Stimulated activated memory B cell treated with anti-CD40 and anti-IgM and Interleukin-4, amounts not matched to agents 10 μg/mL and 1 μg/mL and 100 μg/mL, for 72 hours (primary cell): ENCODE data around the gene MAP6.

Source experiments
- ATAC-seq: fragments of 150-1000 bp; cut with Tn5 transposase; 2 replicates; pipeline ENCODE4 v1.10.0; 2021
- H3K27ac Mint-ChIP-seq: one replicate; pipeline ENCODE4 v1.8.0; 2022; ENCODE audit warnings: mild to moderate bottlenecking, mixed read lengths
- H3K27me3 Mint-ChIP-seq: one replicate; pipeline ENCODE4 v1.8.0; 2022; ENCODE audit warnings: mixed read lengths
- H3K36me3 Mint-ChIP-seq: one replicate; pipeline ENCODE4 v1.8.0; 2022; ENCODE audit warnings: mixed read lengths
- H3K4me1 Mint-ChIP-seq: one replicate; pipeline ENCODE4 v1.8.0; 2022; ENCODE audit warnings: mixed read lengths
- H3K4me3 Mint-ChIP-seq: one replicate; pipeline ENCODE4 v1.8.0; 2022; ENCODE audit warnings: mild to moderate bottlenecking, moderate library complexity, mixed read lengths
- H3K9me3 Mint-ChIP-seq: one replicate; pipeline ENCODE4 v1.8.0; 2022; ENCODE audit warnings: mixed read lengths

Gene MAP6

GRCh38 chr11:75678620-75679259, 9.9 kb upstream of the MAP6 start:
- Mint-ChIP-seq H3K27me3 (peaks cover 8% of the 10 kb centered on the region), H3K4me1 (peaks cover 2% of the 10 kb centered on the region), H3K4me3 (no peak overlapping the region), H3K9me3 (peaks cover 6% of the 10 kb centered on the region), H3K27ac (no peak overlapping the region), H3K36me3 (no peaks in the 10 kb centered on the region)
- ATAC-seq: no peak

GRCh38 chr11:75677909-75678308, 9.1 kb upstream of the MAP6 start:
- no peak for ATAC-seq
- peaks cover 6% of the 10 kb centered on the region for H3K9me3 Mint-ChIP-seq

GRCh38 chr11:75677275-75677674, 8.4 kb upstream of the MAP6 start:
- ATAC-seq: no peak

More at GRCh38 chr11:75677909-75678308, 9.1 kb upstream of the MAP6 start:
- H3K27ac Mint-ChIP-seq: no peak overlapping the region
- no peaks in the 10 kb centered on the region for H3K36me3 Mint-ChIP-seq
- H3K4me1 Mint-ChIP-seq: no peaks in the 10 kb centered on the region
- H3K27me3 Mint-ChIP-seq: peaks cover 8% of the 10 kb centered on the region
- no peak overlapping the region for H3K4me3 Mint-ChIP-seq

GRCh38 chr11:75673977-75674582, 5.2 kb upstream of the MAP6 start:
- peaks cover 31% of the 10 kb centered on the region for H3K27me3 Mint-ChIP-seq
- H3K4me1 Mint-ChIP-seq: no peaks in the 10 kb centered on the region
- no peaks in the 10 kb centered on the region for H3K36me3 Mint-ChIP-seq
- peaks cover 8% of the 10 kb centered on the region for H3K9me3 Mint-ChIP-seq
- no peak overlapping the region for H3K4me3 Mint-ChIP-seq
- no peak overlapping the region for H3K27ac Mint-ChIP-seq
- peak; percentile 86 for ATAC-seq

More at GRCh38 chr11:75677275-75677674, 8.4 kb upstream of the MAP6 start:
- Mint-ChIP-seq H3K4me1 (no peaks in the 10 kb centered on the region), H3K27ac (no peak overlapping the region), H3K9me3 (peaks cover 8% of the 10 kb centered on the region), H3K36me3 (no peaks in the 10 kb centered on the region), H3K4me3 (no peak overlapping the region), H3K27me3 (peaks cover 8% of the 10 kb centered on the region)

- peak; percentile 69 for ATAC-seq
- Mint-ChIP-seq H3K4me3 (peak overlapping the region; percentile 89), H3K36me3 (no peaks in the 10 kb centered on the region), H3K9me3 (peaks cover 8% of the 10 kb centered on the region), H3K27me3 (peaks cover 72% of the 10 kb centered on the region), H3K4me1 (peaks cover 22% of the 10 kb centered on the region), H3K27ac (no peak overlapping the region)
Observed at GRCh38 chr11:75667831-75668450, 897 bp downstream of the MAP6 start.

- no peaks in the 10 kb centered on the region for H3K36me3 Mint-ChIP-seq
- H3K27me3 Mint-ChIP-seq: peaks cover 72% of the 10 kb centered on the region
- peaks cover 22% of the 10 kb centered on the region for H3K4me1 Mint-ChIP-seq
- H3K27ac Mint-ChIP-seq: no peak overlapping the region
- ATAC-seq: peak; percentile 49
- H3K9me3 Mint-ChIP-seq: peaks cover 2% of the 10 kb centered on the region
- peak overlapping the region; percentile 66 for H3K4me3 Mint-ChIP-seq
Observed at GRCh38 chr11:75667255-75667830, 1.5 kb downstream of the MAP6 start.

- Mint-ChIP-seq H3K4me1 (peaks cover 22% of the 10 kb centered on the region), H3K9me3 (no peaks in the 10 kb centered on the region), H3K27me3 (peaks cover 66% of the 10 kb centered on the region), H3K27ac (no peak overlapping the region), H3K4me3 (no peak overlapping the region), H3K36me3 (no peaks in the 10 kb centered on the region)
- no peak for ATAC-seq
Observed at GRCh38 chr11:75665990-75666389, 2.8 kb downstream of the MAP6 start.

- H3K36me3 Mint-ChIP-seq: no peaks in the 10 kb centered on the region
- no peak for ATAC-seq
- no peak overlapping the region for H3K27ac Mint-ChIP-seq
- H3K27me3 Mint-ChIP-seq: peaks cover 64% of the 10 kb centered on the region
- H3K4me3 Mint-ChIP-seq: no peak overlapping the region
- H3K4me1 Mint-ChIP-seq: peaks cover 22% of the 10 kb centered on the region
- no peaks in the 10 kb centered on the region for H3K9me3 Mint-ChIP-seq
Observed at GRCh38 chr11:75665126-75665525, 3.7 kb downstream of the MAP6 start.

GRCh38 chr11:75664389-75664788, 4.4 kb downstream of the MAP6 start:
- H3K9me3 Mint-ChIP-seq: no peaks in the 10 kb centered on the region
- no peak overlapping the region for H3K4me3 Mint-ChIP-seq
- no peaks in the 10 kb centered on the region for H3K36me3 Mint-ChIP-seq
- peaks cover 22% of the 10 kb centered on the region for H3K4me1 Mint-ChIP-seq
- no peak for ATAC-seq
- no peak overlapping the region for H3K27ac Mint-ChIP-seq
- peaks cover 62% of the 10 kb centered on the region for H3K27me3 Mint-ChIP-seq

- H3K9me3 Mint-ChIP-seq: no peaks in the 10 kb centered on the region
- H3K27ac Mint-ChIP-seq: no peak overlapping the region
- H3K4me1 Mint-ChIP-seq: peaks cover 21% of the 10 kb centered on the region
- peaks cover 61% of the 10 kb centered on the region for H3K27me3 Mint-ChIP-seq
- no peak overlapping the region for H3K4me3 Mint-ChIP-seq
- no peaks in the 10 kb centered on the region for H3K36me3 Mint-ChIP-seq
- ATAC-seq: no peak
Observed at GRCh38 chr11:75663808-75664207, 5.0 kb downstream of the MAP6 start.

- no peak for ATAC-seq
- Mint-ChIP-seq H3K9me3 (no peaks in the 10 kb centered on the region), H3K4me1 (peaks cover under 1% of the 10 kb centered on the region), H3K36me3 (no peaks in the 10 kb centered on the region), H3K27me3 (peaks cover 34% of the 10 kb centered on the region), H3K27ac (no peak overlapping the region), H3K4me3 (no peak overlapping the region)
Observed at GRCh38 chr11:75659836-75660235, 9.0 kb downstream of the MAP6 start.

GRCh38 chr11:75656044-75656727, 12.7 kb downstream of the MAP6 start:
- Mint-ChIP-seq H3K4me3 (no peak overlapping the region), H3K36me3 (no peaks in the 10 kb centered on the region), H3K9me3 (no peaks in the 10 kb centered on the region), H3K27me3 (peaks cover 24% of the 10 kb centered on the region), H3K27ac (no peak overlapping the region), H3K4me1 (peaks cover 7% of the 10 kb centered on the region)
- no peak for ATAC-seq

GRCh38 chr11:75655605-75656004, 13.2 kb downstream of the MAP6 start:
- H3K4me3 Mint-ChIP-seq: no peak overlapping the region
- no peak for ATAC-seq
- no peak overlapping the region for H3K27ac Mint-ChIP-seq
- peaks cover 22% of the 10 kb centered on the region for H3K27me3 Mint-ChIP-seq
- H3K36me3 Mint-ChIP-seq: no peaks in the 10 kb centered on the region
- H3K4me1 Mint-ChIP-seq: peaks cover 7% of the 10 kb centered on the region
- no peaks in the 10 kb centered on the region for H3K9me3 Mint-ChIP-seq

GRCh38 chr11:75654314-75654713, 14.5 kb downstream of the MAP6 start:
- no peak overlapping the region for H3K4me3 Mint-ChIP-seq
- H3K4me1 Mint-ChIP-seq: peaks cover 7% of the 10 kb centered on the region
- H3K9me3 Mint-ChIP-seq: no peaks in the 10 kb centered on the region
- H3K27ac Mint-ChIP-seq: no peak overlapping the region
- H3K27me3 Mint-ChIP-seq: peaks cover 12% of the 10 kb centered on the region
- H3K36me3 Mint-ChIP-seq: no peaks in the 10 kb centered on the region
- peak; percentile 61 for ATAC-seq

GRCh38 chr11:75653532-75653931, 15.3 kb downstream of the MAP6 start:
- H3K36me3 Mint-ChIP-seq: no peaks in the 10 kb centered on the region
- H3K27ac Mint-ChIP-seq: no peak overlapping the region
- no peak overlapping the region for H3K4me3 Mint-ChIP-seq
- peaks cover 7% of the 10 kb centered on the region for H3K4me1 Mint-ChIP-seq
- H3K9me3 Mint-ChIP-seq: no peaks in the 10 kb centered on the region
- H3K27me3 Mint-ChIP-seq: peaks cover 5% of the 10 kb centered on the region
- ATAC-seq: no peak
